Measurements from ENCODE around the gene GUCA1A.

Gene GUCA1A

GRCh38 chr6:42155293-42155692, 17.9 kb upstream of the GUCA1A start:
- Histone ChIP-seq H4K20me1 (ENCODE audit: low read depth, low read length) (no peaks in the 10 kb centered on the region), H3K9ac (ENCODE audit: low read length) (no peak overlapping the region), H3K27ac (ENCODE audit: low read depth, low read length) (no peak overlapping the region), H3K27me3 (ENCODE audit: low read length) (no peaks in the 10 kb centered on the region), H3K9me2 (replicated peaks; ENCODE audit: insufficient read depth, low read length) (no peaks in the 10 kb centered on the region), H3K4me2 (ENCODE audit: low read depth, low read length, poor library complexity, severe bottlenecking) (no peak overlapping the region), H3F3A (ENCODE audit: insufficient read depth) (no peaks in the 10 kb centered on the region), H3K9me3 (ENCODE audit: insufficient read depth, low read length) (no peaks in the 10 kb centered on the region), H3K79me2 (ENCODE audit: insufficient read depth, low read length) (no peaks in the 10 kb centered on the region), H3K4me3 (ENCODE audit: insufficient read depth, low read length, poor library complexity, severe bottlenecking) (no peak overlapping the region), H3K36me3 (ENCODE audit: low read length) (no peaks in the 10 kb centered on the region), H2AFZ (ENCODE audit: low read depth, low read length, severe bottlenecking) (no peak overlapping the region)
- TF ChIP-seq CTCF (IDR thresholded peaks at IDR 0.05; ENCODE audit: insufficient read depth, low read length, poor library complexity, severe bottlenecking) (no peak), EZH2phosphoT487 (conservative IDR thresholded peaks at IDR 0.05; ENCODE audit: low read length) (no peak)

- Histone ChIP-seq H3K27me3 (ENCODE audit: low read length) (no peaks in the 10 kb centered on the region), H3K36me3 (ENCODE audit: low read length) (no peaks in the 10 kb centered on the region), H4K20me1 (ENCODE audit: low read depth, low read length) (no peaks in the 10 kb centered on the region), H3K9me2 (replicated peaks; ENCODE audit: insufficient read depth, low read length) (no peaks in the 10 kb centered on the region), H3K4me2 (ENCODE audit: low read depth, low read length, poor library complexity, severe bottlenecking) (no peak overlapping the region), H3K4me3 (ENCODE audit: insufficient read depth, low read length, poor library complexity, severe bottlenecking) (no peak overlapping the region), H3K27ac (ENCODE audit: low read depth, low read length) (no peak overlapping the region), H3K9me3 (ENCODE audit: insufficient read depth, low read length) (no peaks in the 10 kb centered on the region), H3K79me2 (ENCODE audit: insufficient read depth, low read length) (no peaks in the 10 kb centered on the region), H2AFZ (ENCODE audit: low read depth, low read length, severe bottlenecking) (no peak overlapping the region), H3K9ac (ENCODE audit: low read length) (no peak overlapping the region), H3F3A (ENCODE audit: insufficient read depth) (no peaks in the 10 kb centered on the region)
- TF ChIP-seq EZH2phosphoT487 (conservative IDR thresholded peaks at IDR 0.05; ENCODE audit: low read length) (no peak), CTCF (IDR thresholded peaks at IDR 0.05; ENCODE audit: insufficient read depth, low read length, poor library complexity, severe bottlenecking) (no peak)
Measured at GRCh38 chr6:42156638-42157037, 16.5 kb upstream of the GUCA1A start.

- H2AFZ ChIP-seq (ENCODE audit: low read depth, low read length, severe bottlenecking) = no peak overlapping the region
Measured at GRCh38 chr6:42158011-42158410, 15.2 kb upstream of the GUCA1A start.

More at GRCh38 chr6:42158011-42158410, 15.2 kb upstream of the GUCA1A start:
- Histone ChIP-seq H3K9me2 (replicated peaks; ENCODE audit: insufficient read depth, low read length) (no peaks in the 10 kb centered on the region), H3K9me3 (ENCODE audit: insufficient read depth, low read length) (no peaks in the 10 kb centered on the region), H3K4me2 (ENCODE audit: low read depth, low read length, poor library complexity, severe bottlenecking) (no peak overlapping the region), H3K4me3 (ENCODE audit: insufficient read depth, low read length, poor library complexity, severe bottlenecking) (no peak overlapping the region), H3K79me2 (ENCODE audit: insufficient read depth, low read length) (no peaks in the 10 kb centered on the region), H4K20me1 (ENCODE audit: low read depth, low read length) (no peaks in the 10 kb centered on the region), H3K27ac (ENCODE audit: low read depth, low read length) (no peak overlapping the region), H3K36me3 (ENCODE audit: low read length) (no peaks in the 10 kb centered on the region), H3K27me3 (ENCODE audit: low read length) (no peaks in the 10 kb centered on the region), H3F3A (ENCODE audit: insufficient read depth) (no peaks in the 10 kb centered on the region), H3K9ac (ENCODE audit: low read length) (no peak overlapping the region)
- TF ChIP-seq EZH2phosphoT487 (conservative IDR thresholded peaks at IDR 0.05; ENCODE audit: low read length) (no peak), CTCF (IDR thresholded peaks at IDR 0.05; ENCODE audit: insufficient read depth, low read length, poor library complexity, severe bottlenecking) (no peak)

Measured in SU-DHL-6 (cell line).